Parathyroid adenoma (tissue), 2 donors: Measurements from ENCODE around the gene CAMKK1.

Experiments
- H2AFZ ChIP-seq: fragments of 300-600 bp; sonication (generic); one replicate; pipeline ENCODE4 v1.7.0; 2017; ENCODE audit warnings: antibody characterized with exemption, mild to moderate bottlenecking
- H3K27ac ChIP-seq: fragments of 300-600 bp; sonication (generic); one replicate; pipeline ENCODE4 v1.7.0; 2017
- H3K27me3 ChIP-seq: fragments of 300-600 bp; sonication (generic); one replicate; pipeline ENCODE4 v1.7.0; 2017; ENCODE audit warnings: low read length; ENCODE audit not compliant: control insufficient read depth, insufficient read depth
- H3K36me3 ChIP-seq: fragments of 300-600 bp; sonication (generic); one replicate; pipeline ENCODE4 v1.7.0; 2017; ENCODE audit warnings: low read length; ENCODE audit not compliant: control insufficient read depth, insufficient read depth
- H3K4me1 ChIP-seq: fragments of 300-600 bp; sonication (generic); one replicate; pipeline ENCODE4 v1.7.0; 2017; ENCODE audit warnings: control low read depth
- H3K4me2 ChIP-seq: fragments of 300-600 bp; sonication (generic); one replicate; pipeline ENCODE4 v1.7.0; 2017; ENCODE audit warnings: low read length
- H3K4me3 ChIP-seq: fragments of 300-600 bp; sonication (generic); one replicate; pipeline ENCODE4 v1.7.0; 2017; ENCODE audit warnings: low read depth, low read length
- H3K79me2 ChIP-seq: fragments of 300-600 bp; sonication (generic); one replicate; pipeline ENCODE4 v1.7.0; 2017; ENCODE audit warnings: control low read depth
- H3K9ac ChIP-seq: fragments of 300-600 bp; sonication (generic); one replicate; pipeline ENCODE4 v1.7.0; 2017; ENCODE audit warnings: mild to moderate bottlenecking
- H3K9me3 ChIP-seq: fragments of 300-600 bp; sonication (generic); one replicate; pipeline ENCODE4 v1.7.0; 2017; ENCODE audit warnings: low read length; ENCODE audit not compliant: control insufficient read depth
- CTCF ChIP-seq: fragments of 300-600 bp; sonication (generic); IDR thresholded peaks from one replicate; pipeline ENCODE4 v1.7.0; 2017; ENCODE audit warnings: antibody characterized with exemption, mild to moderate bottlenecking
- donor health status: primary hyperparathyroidism.

The CAMKK1 gene

GRCh38 chr17:3926860-3927627 lies 34.2 kb upstream of the CAMKK1 start:
- Histone ChIP-seq H3K4me1 (no peaks in the 10 kb centered on the region), H3K9me3 (no peaks in the 10 kb centered on the region), H3K36me3 (no peaks in the 10 kb centered on the region), H3K79me2 (no peaks in the 10 kb centered on the region), H2AFZ (no peak overlapping the region), H3K27ac (no peak overlapping the region), H3K4me2 (no peak overlapping the region), H3K27me3 (no peaks in the 10 kb centered on the region), H3K4me3 (no peak overlapping the region), H3K9ac (no peak overlapping the region)
- TF ChIP-seq CTCF = no peak

GRCh38 chr17:3925684-3926485 lies 33.0 kb upstream of the CAMKK1 start:
- no peak overlapping the region for H3K4me2 ChIP-seq
- H3K27ac ChIP-seq = no peak overlapping the region
- no peak for TF ChIP-seq CTCF
- H3K27me3 ChIP-seq = no peaks in the 10 kb centered on the region
- no peak overlapping the region for H3K9ac ChIP-seq
- no peak overlapping the region for H2AFZ ChIP-seq
- no peaks in the 10 kb centered on the region for H3K36me3 ChIP-seq
- no peaks in the 10 kb centered on the region for H3K9me3 ChIP-seq
- no peak overlapping the region for H3K4me3 ChIP-seq
- H3K4me1 ChIP-seq = no peaks in the 10 kb centered on the region
- H3K79me2 ChIP-seq = no peaks in the 10 kb centered on the region

GRCh38 chr17:3924512-3925350 lies 31.9 kb upstream of the CAMKK1 start:
- H3K9ac ChIP-seq = no peak overlapping the region
- no peak overlapping the region for H3K4me2 ChIP-seq
- no peaks in the 10 kb centered on the region for H3K36me3 ChIP-seq
- H2AFZ ChIP-seq = no peak overlapping the region
- H3K79me2 ChIP-seq = no peaks in the 10 kb centered on the region
- no peaks in the 10 kb centered on the region for H3K9me3 ChIP-seq
- no peaks in the 10 kb centered on the region for H3K27me3 ChIP-seq
- H3K27ac ChIP-seq = no peak overlapping the region
- no peak for TF ChIP-seq CTCF
- H3K4me1 ChIP-seq = no peaks in the 10 kb centered on the region
- H3K4me3 ChIP-seq = no peak overlapping the region

- no peak overlapping the region for H3K27ac ChIP-seq
These were observed 30.8 kb upstream of the CAMKK1 start for GRCh38 chr17:3923466-3924190.

More at GRCh38 chr17:3923466-3924190, 30.8 kb upstream of the CAMKK1 start:
- Histone ChIP-seq H2AFZ (no peak overlapping the region), H3K36me3 (no peaks in the 10 kb centered on the region), H3K9me3 (no peaks in the 10 kb centered on the region), H3K4me2 (no peak overlapping the region), H3K4me1 (no peaks in the 10 kb centered on the region), H3K4me3 (no peak overlapping the region), H3K27me3 (no peaks in the 10 kb centered on the region), H3K9ac (no peak overlapping the region), H3K79me2 (no peaks in the 10 kb centered on the region)
- no peak for TF ChIP-seq CTCF
